ENCODE measurements around the gene PITRM1. TPM values are rescaled to one million over a fixed set of nuclear protein-coding genes. Genes with fewer than 3 reads are reported as not detected.

Gene PITRM1
- polyA plus RNA-seq, 2 of the 4 experiments (the other 2 are of a cell fraction), result 45.9 to 64.5 TPM

DNA sequence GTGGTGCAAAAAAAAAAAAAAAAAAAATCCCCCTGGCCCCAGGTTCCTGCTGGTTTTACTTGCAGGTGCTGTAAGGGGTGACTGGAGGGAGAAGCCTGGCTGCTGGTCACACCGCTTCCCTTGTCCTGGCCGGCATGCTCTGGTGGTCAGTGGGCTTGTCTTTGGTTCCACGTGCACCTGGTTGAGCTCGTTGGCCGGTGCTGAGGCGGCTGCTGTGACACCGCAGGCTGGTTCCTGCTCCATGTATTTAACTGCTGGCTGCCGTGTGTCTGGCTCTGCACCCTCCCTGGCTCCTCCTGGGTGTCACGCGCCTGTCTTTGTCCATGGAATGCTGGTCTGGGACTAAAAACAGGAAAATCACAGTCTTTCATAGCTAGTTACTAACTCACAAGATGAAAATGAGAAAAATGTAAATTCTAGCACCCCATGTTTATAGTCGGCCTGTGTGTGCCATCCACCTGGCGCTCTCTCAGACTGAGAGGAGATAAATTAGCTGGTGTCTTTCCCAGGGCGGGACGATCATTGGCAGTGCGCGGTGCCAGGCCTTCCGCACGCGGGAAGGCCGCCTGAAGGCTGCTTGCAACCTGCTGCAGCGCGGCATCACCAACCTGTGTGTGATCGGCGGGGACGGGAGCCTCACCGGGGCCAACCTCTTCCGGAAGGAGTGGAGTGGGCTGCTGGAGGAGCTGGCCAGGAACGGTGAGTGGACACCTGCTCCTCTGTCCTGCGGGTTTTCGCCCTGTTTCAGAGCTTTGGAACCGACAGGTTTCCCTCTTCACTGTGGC, 71.5 kb downstream of the PITRM1 start:
- Histone ChIP-seq H3K4me1 (peaks cover 85% of the 10 kb centered on the region), H3K4me3 (no peak overlapping the region), H3K9me3 (no peaks in the 10 kb centered on the region), H3K4me2 (no peak overlapping the region), H3K27ac (peak overlapping the region; percentile 92 to 99; a peak in 5 of 6 replicates)
- ChIA-PET POLR2A (interaction anchor here (0.8 to 1.0 kb wide), 3 partner anchors 9 to 31 kb away, joined by 3 to 4 read pairs (median 3); no protein-coding TSS in a partner anchor), CTCF (interaction anchor here (1.1 to 3.4 kb wide), 5 partner anchors 11 to 31 kb away, joined by 3 to 20 read pairs (median 7); no protein-coding TSS in a partner anchor)
- no peak for DNase-seq (ENCODE audit: low read depth in 1 of 2, low spot score in 1 of 2)
- 91% methylated on average over 31 of the region's 31 CpGs for WGBS (ENCODE audit: missing lambda C conversion rate)
- no peak for FAIRE-seq
- ATAC-seq, result no peak
- TF ChIP-seq, protein P1, sequence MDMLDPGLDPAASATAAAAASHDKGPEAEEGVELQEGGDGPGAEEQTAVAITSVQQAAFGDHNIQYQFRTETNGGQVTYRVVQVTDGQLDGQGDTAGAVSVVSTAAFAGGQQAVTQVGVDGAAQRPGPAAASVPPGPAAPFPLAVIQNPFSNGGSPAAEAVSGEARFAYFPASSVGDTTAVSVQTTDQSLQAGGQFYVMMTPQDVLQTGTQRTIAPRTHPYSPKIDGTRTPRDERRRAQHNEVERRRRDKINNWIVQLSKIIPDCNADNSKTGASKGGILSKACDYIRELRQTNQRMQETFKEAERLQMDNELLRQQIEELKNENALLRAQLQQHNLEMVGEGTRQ (IDR thresholded peaks at IDR 0.05), result no peak
- no peak for TF ChIP-seq NFE2L2 (conservative IDR thresholded peaks at IDR 0.05; ENCODE audit: low read length)
- TF ChIP-seq HES2 (IDR thresholded peaks at IDR 0.05), result no peak
- TF ChIP-seq CBX8 (IDR thresholded peaks at IDR 0.05), result no peak
- no peak for TF ChIP-seq RARB (CRISPR knock-in tag; IDR thresholded peaks at IDR 0.05)
- no peak for TF ChIP-seq POLR2AphosphoS2 (conservative IDR thresholded peaks at IDR 0.05; ENCODE audit: low read length)

- H3K4me2 ChIP-seq, result no peak overlapping the region; the same call in 2 of the 3 replicates
- 96% methylated on average over 19 of the region's 19 CpGs for WGBS (ENCODE audit: missing lambda C conversion rate)
Measured at GRCh38 chr10:3100093-3100792, 72.3 kb downstream of the PITRM1 start.

GRCh38 chr10:3099291-3100092, 73.1 kb downstream of the PITRM1 start:
- Histone ChIP-seq H3K4me1 (peaks cover 80% of the 10 kb centered on the region), H3K4me2 (peak overlapping the region; percentile 33), H3K27ac (peak overlapping the region; percentile 92 to 99), H3K4me3 (no peak overlapping the region), H3K9me3 (no peaks in the 10 kb centered on the region)
- no peak for FAIRE-seq
- no peak for TF ChIP-seq ZC3H11A (IDR thresholded peaks at IDR 0.05)
- TF ChIP-seq FOSL2 (IDR thresholded peaks at IDR 0.05), result no peak
- 0 out of 2 replicates have a peak, but pooled peaks have one; percentile 17 for TF ChIP-seq FOSL2 (CRISPR knock-in tag; IDR thresholded peaks at IDR 0.05)
- peak; percentile 80 to 82; a peak in 3 of 4 replicates for TF ChIP-seq CEBPB (IDR thresholded peaks at IDR 0.05)
- no peak for ATAC-seq
- ChIA-PET CTCF (interaction anchor here (1.5 to 1.9 kb wide), 2 partner anchors 9 to 29 kb away, joined by 3 to 9 read pairs; no protein-coding TSS in a partner anchor), POLR2A (interaction anchor here (0.8 to 1.1 kb wide), 4 partner anchors 7 to 29 kb away, joined by 3 to 7 read pairs (median 4); no protein-coding TSS in a partner anchor)
- DNase-seq (ENCODE audit: low read depth in 1 of 2, low spot score in 1 of 2), result no peak
- 84% methylated on average over 22 of the region's 22 CpGs for WGBS (ENCODE audit: missing lambda C conversion rate)

More at GRCh38 chr10:3100093-3100792, 72.3 kb downstream of the PITRM1 start:
- ChIA-PET POLR2A (interaction anchor here (0.8 to 1.1 kb wide), 4 partner anchors 8 to 30 kb away, joined by 3 to 4 read pairs (median 4); no protein-coding TSS in a partner anchor), CTCF (interaction anchor here (1.8 to 3.4 kb wide), 3 partner anchors 10 to 19 kb away, joined by 7 to 20 read pairs (median 9); no protein-coding TSS in a partner anchor)
- FAIRE-seq (no peak), DNase-seq (ENCODE audit: low read depth in 1 of 2, low spot score in 1 of 2) (no peak), ATAC-seq (no peak)
- Histone ChIP-seq H3K27ac (peak overlapping the region; percentile 92 to 99; a peak in 5 of 6 replicates), H3K4me1 (peaks cover 80% of the 10 kb centered on the region), H3K4me3 (no peak overlapping the region), H3K9me3 (no peaks in the 10 kb centered on the region)
- no peak for TF ChIP-seq RAD21 (conservative IDR thresholded peaks at IDR 0.05 in 1 of 2, IDR thresholded peaks at IDR 0.05 in 1 of 2)
- no peak for TF ChIP-seq HEYL (CRISPR knock-in tag; IDR thresholded peaks at IDR 0.05)
- TF ChIP-seq FOSB (CRISPR knock-in tag; IDR thresholded peaks at IDR 0.05), result no peak
- no peak for TF ChIP-seq NFE2L2 (conservative IDR thresholded peaks at IDR 0.05; ENCODE audit: low read length)
- TF ChIP-seq, protein P1 (IDR thresholded peaks at IDR 0.05), result no peak
- no peak for TF ChIP-seq HOXB13 (CRISPR knock-in tag; IDR thresholded peaks at IDR 0.05; ENCODE audit: low read depth)
- TF ChIP-seq CBX8 (IDR thresholded peaks at IDR 0.05), result no peak
- TF ChIP-seq JUN (IDR thresholded peaks at IDR 0.05), result no peak
- TF ChIP-seq ZFP36 (IDR thresholded peaks at IDR 0.05; ENCODE audit: borderline replicate concordance, partially characterized antibody), result no peak
- no peak for TF ChIP-seq GATA3 (IDR thresholded peaks at IDR 0.05; ENCODE audit: borderline replicate concordance)
- TF ChIP-seq CHD2 (IDR thresholded peaks at IDR 0.05; ENCODE audit: low read length, partially characterized antibody), result no peak
